Ascending aorta (tissue), 2 donors: Measurements from ENCODE around the gene DCBLD2. TPM values are rescaled to one million over a fixed set of nuclear protein-coding genes. Genes with fewer than 3 reads are reported as not detected.

Source experiments
- DNase-seq, 2 donors: peaks; one replicate each; pipeline ENCODE4 v3.0.0-alpha.2; 2019; ENCODE audit warnings: low spot score in 2 of 2
- H3K27ac ChIP-seq, 2 donors: fragments of 200-600 bp; sonication (generic); one replicate each; pipeline ENCODE4 v1.5.1; 2016 to 2017; ENCODE audit warnings: mild to moderate bottlenecking in 1 of 2
- H3K27me3 ChIP-seq: fragments of 200-600 bp; sonication (generic); one replicate; pipeline ENCODE4 v1.5.1; 2017
- H3K36me3 ChIP-seq, 2 donors: fragments of 200-600 bp; sonication (generic); one replicate each; pipeline ENCODE4 v1.5.1; 2016
- H3K4me1 ChIP-seq, 2 donors: fragments of 200-600 bp; sonication (generic); one replicate each; pipeline ENCODE4 v1.5.1; 2016 to 2017; ENCODE audit warnings: mild to moderate bottlenecking in 1 of 2
- H3K4me3 ChIP-seq, 2 donors: fragments of 200-600 bp; sonication (generic); one replicate each; pipeline ENCODE4 v1.5.1; 2016 to 2017; ENCODE audit warnings: mild to moderate bottlenecking in 1 of 2
- H3K9me3 ChIP-seq, 2 donors: fragments of 200-600 bp; sonication (generic); one replicate each; pipeline ENCODE4 v1.5.1; 2016
- intact Hi-C: fragments of 100-400 bp; cut with DNase I; formaldehyde crosslinking; loops from one replicate; pipeline ENCODE4 v1.15.1; 2023
- total RNA-seq: library from RNA; depleted of rRNA; stranded (reverse); fragments of >200 nt; gene quantifications from one replicate; pipeline ENCODE4 v1.1.0, GENCODE V29; 2016
- TF ChIP-seq, protein P1 (sequence below), 3 experiments: fragments of 200-600 bp in 2 of 3; fragments of 450-650 bp in 1 of 3; sonication (generic) in 2 of 3; IDR thresholded peaks; one replicate each; pipeline ENCODE4 v1.5.1; 2016 to 2019; ENCODE audit warnings: antibody characterized with exemption in 3 of 3, mild to moderate bottlenecking in 1 of 3, moderate library complexity in 1 of 3

Gene DCBLD2, protein sequence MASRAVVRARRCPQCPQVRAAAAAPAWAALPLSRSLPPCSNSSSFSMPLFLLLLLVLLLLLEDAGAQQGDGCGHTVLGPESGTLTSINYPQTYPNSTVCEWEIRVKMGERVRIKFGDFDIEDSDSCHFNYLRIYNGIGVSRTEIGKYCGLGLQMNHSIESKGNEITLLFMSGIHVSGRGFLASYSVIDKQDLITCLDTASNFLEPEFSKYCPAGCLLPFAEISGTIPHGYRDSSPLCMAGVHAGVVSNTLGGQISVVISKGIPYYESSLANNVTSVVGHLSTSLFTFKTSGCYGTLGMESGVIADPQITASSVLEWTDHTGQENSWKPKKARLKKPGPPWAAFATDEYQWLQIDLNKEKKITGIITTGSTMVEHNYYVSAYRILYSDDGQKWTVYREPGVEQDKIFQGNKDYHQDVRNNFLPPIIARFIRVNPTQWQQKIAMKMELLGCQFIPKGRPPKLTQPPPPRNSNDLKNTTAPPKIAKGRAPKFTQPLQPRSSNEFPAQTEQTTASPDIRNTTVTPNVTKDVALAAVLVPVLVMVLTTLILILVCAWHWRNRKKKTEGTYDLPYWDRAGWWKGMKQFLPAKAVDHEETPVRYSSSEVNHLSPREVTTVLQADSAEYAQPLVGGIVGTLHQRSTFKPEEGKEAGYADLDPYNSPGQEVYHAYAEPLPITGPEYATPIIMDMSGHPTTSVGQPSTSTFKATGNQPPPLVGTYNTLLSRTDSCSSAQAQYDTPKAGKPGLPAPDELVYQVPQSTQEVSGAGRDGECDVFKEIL
- 16.3 TPM for total RNA-seq

DNA sequence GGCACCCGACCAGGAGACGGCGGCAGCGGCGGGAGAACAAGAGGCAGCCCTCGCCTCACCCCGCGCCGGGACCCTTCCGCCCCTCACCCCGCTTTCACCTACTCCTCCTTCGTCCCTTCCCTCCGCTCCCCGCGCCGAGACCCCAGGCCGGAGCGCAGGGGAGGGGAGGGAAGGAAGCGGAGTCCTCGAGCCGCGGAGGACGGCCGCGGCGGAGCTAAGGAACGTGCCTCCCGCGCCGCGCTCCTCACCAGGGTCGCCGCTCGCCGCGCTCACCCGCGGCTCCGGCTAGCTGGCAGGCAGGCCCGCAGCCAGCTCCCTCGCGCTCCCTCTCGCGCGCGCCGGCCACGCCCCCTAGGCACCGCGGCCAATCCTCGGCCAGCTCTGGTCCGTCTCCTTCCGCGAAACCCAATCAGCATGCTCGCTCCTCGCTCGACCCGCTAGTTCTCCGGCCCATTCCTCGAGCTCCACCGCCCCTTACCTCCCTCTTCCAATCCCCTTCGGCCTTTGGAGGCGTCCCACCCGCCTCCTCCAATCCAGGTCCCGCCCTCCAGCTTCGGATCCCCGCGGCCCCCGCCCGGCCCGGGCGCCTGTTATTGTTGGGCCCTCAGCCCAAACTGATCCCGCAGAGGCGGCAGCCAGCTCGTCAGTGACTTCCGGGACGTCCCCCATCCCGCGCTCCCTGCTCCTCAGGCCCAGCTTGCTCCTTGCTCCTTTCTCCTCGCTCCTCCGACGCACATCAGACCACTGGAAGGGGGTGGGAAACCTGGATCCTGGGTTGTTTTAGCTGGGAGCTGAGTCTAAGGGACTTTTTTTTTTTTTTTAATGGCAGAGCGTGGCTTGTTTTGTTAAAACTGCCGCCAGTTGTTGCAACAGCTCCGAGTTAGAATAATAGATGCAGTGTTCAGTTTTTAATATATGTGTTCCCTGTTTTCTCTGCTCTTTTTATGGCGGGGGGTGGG lies at the start of gene DCBLD2:
DCBLD2 (minus strand) TSS at position 304 of the 959 bp plus-strand sequence. CDS start 369 bp downstream, outside the sequence.
- intact Hi-C loops = loop anchor here (2.0 to 10.0 kb wide), 5 partner anchors 49 to 916 kb away; partner anchors contain the start of genes CLDND1, CMSS1 and CPOX

DNA sequence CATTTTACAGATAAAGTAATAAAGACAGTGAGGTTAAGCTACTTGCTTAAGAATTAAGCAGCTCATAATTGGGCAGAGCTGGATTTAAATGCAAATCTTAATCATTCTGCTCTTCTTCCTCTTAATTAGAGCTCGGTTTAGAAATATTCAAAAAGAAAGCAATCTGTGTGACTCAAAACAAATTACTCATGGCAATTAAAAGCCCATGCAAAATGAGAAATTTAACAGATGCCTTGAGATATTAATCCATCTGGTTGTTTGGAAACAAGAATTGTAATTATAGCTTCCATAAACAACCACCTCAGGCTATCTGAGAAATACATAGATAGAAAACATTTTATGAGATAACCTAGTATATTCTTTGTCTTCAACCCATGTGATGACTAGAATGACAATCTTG lies 44.2 kb upstream of the DCBLD2 start:
- TF ChIP-seq, protein P1, sequence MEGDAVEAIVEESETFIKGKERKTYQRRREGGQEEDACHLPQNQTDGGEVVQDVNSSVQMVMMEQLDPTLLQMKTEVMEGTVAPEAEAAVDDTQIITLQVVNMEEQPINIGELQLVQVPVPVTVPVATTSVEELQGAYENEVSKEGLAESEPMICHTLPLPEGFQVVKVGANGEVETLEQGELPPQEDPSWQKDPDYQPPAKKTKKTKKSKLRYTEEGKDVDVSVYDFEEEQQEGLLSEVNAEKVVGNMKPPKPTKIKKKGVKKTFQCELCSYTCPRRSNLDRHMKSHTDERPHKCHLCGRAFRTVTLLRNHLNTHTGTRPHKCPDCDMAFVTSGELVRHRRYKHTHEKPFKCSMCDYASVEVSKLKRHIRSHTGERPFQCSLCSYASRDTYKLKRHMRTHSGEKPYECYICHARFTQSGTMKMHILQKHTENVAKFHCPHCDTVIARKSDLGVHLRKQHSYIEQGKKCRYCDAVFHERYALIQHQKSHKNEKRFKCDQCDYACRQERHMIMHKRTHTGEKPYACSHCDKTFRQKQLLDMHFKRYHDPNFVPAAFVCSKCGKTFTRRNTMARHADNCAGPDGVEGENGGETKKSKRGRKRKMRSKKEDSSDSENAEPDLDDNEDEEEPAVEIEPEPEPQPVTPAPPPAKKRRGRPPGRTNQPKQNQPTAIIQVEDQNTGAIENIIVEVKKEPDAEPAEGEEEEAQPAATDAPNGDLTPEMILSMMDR (IDR thresholded peaks at IDR 0.05) = no peak

More for the DNA sequence above, at the start of gene DCBLD2:
- H3K36me3 ChIP-seq = no peaks in the 10 kb centered on the region
- no peaks in the 10 kb centered on the region for H3K9me3 ChIP-seq
- H3K27me3 ChIP-seq = no peaks in the 10 kb centered on the region
- H3K27ac ChIP-seq = peak within 1 kb of the TSS; percentile 89 to 95
- peak; percentile 93 to 99 for DNase-seq
- H3K4me1 ChIP-seq = no peaks in the 10 kb centered on the region
- TF ChIP-seq, protein P1 (IDR thresholded peaks at IDR 0.05) = no peak
- peak within 1 kb of the TSS; percentile 90 to 94 for H3K4me3 ChIP-seq

DNA sequence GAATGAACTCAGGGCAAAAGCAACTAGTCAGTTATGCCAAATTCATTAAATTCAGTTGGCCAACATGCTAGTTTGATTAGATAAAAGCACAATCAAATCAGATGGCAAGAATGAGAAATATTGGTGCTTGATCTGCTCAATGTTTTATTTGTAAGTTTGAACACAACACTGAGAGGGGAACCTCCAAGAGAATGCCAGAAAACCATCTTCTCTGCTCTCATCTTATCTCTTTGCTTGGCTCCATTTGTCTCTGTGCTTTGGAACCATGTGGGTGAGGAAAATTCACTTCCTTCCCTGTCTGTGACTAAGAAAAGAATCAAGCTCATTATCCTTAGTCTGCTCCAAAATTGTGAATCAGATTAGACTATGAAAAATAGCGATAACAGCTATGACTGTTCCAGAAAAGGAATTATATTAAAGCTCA lies 43.6 kb upstream of the DCBLD2 start:
- Histone ChIP-seq H3K36me3 (no peaks in the 10 kb centered on the region), H3K9me3 (no peaks in the 10 kb centered on the region), H3K27me3 (no peaks in the 10 kb centered on the region), H3K4me3 (no peak overlapping the region), H3K27ac (no peak overlapping the region), H3K4me1 (no peaks in the 10 kb centered on the region)
- DNase-seq = no peak
- intact Hi-C loops = no loop called here
- TF ChIP-seq, protein P1 (IDR thresholded peaks at IDR 0.05) = no peak

More for the DNA sequence above, 44.2 kb upstream of the DCBLD2 start:
- Histone ChIP-seq H3K9me3 (no peaks in the 10 kb centered on the region), H3K4me1 (no peaks in the 10 kb centered on the region), H3K36me3 (no peaks in the 10 kb centered on the region), H3K27me3 (no peaks in the 10 kb centered on the region), H3K27ac (no peak overlapping the region), H3K4me3 (no peak overlapping the region)
- DNase-seq = no peak
- intact Hi-C loops = no loop called here

DNA sequence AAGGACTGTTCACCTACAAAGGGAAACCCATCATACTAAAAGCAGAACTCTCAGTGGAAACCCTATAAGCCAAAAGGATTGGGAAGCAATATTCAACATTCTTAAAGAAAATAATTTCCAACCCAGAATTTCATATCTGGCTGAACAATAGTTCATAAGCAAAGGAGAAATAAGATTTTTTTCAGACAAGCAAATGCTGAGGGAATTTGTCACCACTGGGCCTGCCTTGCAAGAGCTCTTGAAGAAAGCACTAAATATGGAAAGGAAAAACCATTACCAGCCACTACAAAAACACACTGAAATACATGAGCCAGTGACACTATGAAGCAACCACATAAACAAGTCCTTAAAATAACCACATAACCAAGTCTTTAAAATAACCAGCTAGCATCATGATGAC lies 28.9 kb upstream of the DCBLD2 start:
- intact Hi-C loops = no loop called here
- peaks cover 0 to 31% of the 10 kb centered on the region in 2 donors for H3K9me3 ChIP-seq
- TF ChIP-seq, protein P1 (IDR thresholded peaks at IDR 0.05) = no peak

DNA sequence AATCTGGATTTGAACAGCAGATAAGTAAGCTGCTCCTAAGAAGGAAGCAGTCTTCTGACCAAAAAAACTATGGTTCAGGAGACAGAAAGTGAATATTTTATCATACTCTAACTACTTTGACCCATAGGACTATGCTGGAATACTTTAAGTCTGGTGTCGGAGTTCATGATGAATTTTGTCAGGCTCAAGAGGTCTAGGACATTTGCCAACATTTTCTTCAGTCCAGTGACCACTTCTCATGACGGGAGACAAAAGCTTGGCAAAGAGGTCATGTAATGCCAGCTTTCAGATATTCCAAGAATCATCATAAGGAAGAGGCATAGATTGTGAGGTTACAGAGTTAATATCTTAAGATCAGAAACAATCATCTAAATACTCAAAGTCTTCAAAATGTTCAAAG lies 20.5 kb upstream of the DCBLD2 start:
- no peak overlapping the region for H3K27ac ChIP-seq
- no peaks in the 10 kb centered on the region for H3K36me3 ChIP-seq
- intact Hi-C loops = no loop called here
- H3K27me3 ChIP-seq = no peaks in the 10 kb centered on the region
- no peak for DNase-seq
- no peaks in the 10 kb centered on the region for H3K9me3 ChIP-seq
- TF ChIP-seq, protein P1 (IDR thresholded peaks at IDR 0.05) = no peak
- no peak overlapping the region for H3K4me3 ChIP-seq
- no peaks in the 10 kb centered on the region for H3K4me1 ChIP-seq

More for the DNA sequence above, 28.9 kb upstream of the DCBLD2 start:
- DNase-seq = no peak
- no peaks in the 10 kb centered on the region for H3K27me3 ChIP-seq
- no peaks in the 10 kb centered on the region for H3K4me1 ChIP-seq
- H3K4me3 ChIP-seq = no peak overlapping the region
- H3K36me3 ChIP-seq = no peaks in the 10 kb centered on the region
- H3K27ac ChIP-seq = no peak overlapping the region
